ENCODE results near the gene OSMR. TPM values are rescaled to one million over a fixed set of nuclear protein-coding genes. Genes with fewer than 3 reads are reported as not detected.

Gene OSMR
- total and polyA plus RNA-seq, 2 donors from 2014 or later = 12.9 to 118 TPM

- peak overlapping the region; percentile 8 to 45 for H3K27ac ChIP-seq (ENCODE audit: low read depth in 2 of 2, low read length in 2 of 2)
- no peaks in the 10 kb centered on the region for H3K9me3 ChIP-seq (ENCODE audit: control insufficient read depth in 2 of 3, insufficient read depth in 1 of 3, low read length in 3 of 3)
- no peaks in the 10 kb centered on the region for H3K36me3 ChIP-seq (ENCODE audit: control insufficient read depth in 2 of 3, insufficient read depth in 3 of 3, low read length in 3 of 3)
- intact Hi-C loops (cut with DNase I) = no loop called here
- FAIRE-seq = no peak
- H3K4me1 ChIP-seq (ENCODE audit: control insufficient read depth in 2 of 3, insufficient read depth in 2 of 3, low read depth in 1 of 3, low read length in 3 of 3) = no peaks in the 10 kb centered on the region
- H3K4me3 ChIP-seq (ENCODE audit: low read length in 3 of 3) = no peak overlapping the region
- DNase-seq = peak in 4 of 5 donors; percentile 43 to 80 (median 64)
- no peak overlapping the region for H3K9ac ChIP-seq (ENCODE audit: low read length in 3 of 3)
- TF ChIP-seq, protein P1, sequence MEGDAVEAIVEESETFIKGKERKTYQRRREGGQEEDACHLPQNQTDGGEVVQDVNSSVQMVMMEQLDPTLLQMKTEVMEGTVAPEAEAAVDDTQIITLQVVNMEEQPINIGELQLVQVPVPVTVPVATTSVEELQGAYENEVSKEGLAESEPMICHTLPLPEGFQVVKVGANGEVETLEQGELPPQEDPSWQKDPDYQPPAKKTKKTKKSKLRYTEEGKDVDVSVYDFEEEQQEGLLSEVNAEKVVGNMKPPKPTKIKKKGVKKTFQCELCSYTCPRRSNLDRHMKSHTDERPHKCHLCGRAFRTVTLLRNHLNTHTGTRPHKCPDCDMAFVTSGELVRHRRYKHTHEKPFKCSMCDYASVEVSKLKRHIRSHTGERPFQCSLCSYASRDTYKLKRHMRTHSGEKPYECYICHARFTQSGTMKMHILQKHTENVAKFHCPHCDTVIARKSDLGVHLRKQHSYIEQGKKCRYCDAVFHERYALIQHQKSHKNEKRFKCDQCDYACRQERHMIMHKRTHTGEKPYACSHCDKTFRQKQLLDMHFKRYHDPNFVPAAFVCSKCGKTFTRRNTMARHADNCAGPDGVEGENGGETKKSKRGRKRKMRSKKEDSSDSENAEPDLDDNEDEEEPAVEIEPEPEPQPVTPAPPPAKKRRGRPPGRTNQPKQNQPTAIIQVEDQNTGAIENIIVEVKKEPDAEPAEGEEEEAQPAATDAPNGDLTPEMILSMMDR (IDR thresholded peaks at IDR 0.05; ENCODE audit: borderline replicate concordance, extremely low read depth, insufficient read depth) = no peak
- no peaks in the 10 kb centered on the region for H3K27me3 ChIP-seq (ENCODE audit: control insufficient read depth, insufficient read depth, low read length)
These were observed 29.5 kb upstream of the OSMR start for GRCh38 chr5:38816083-38817030.

- Histone ChIP-seq H3K4me1 (ENCODE audit: control insufficient read depth in 2 of 3, insufficient read depth in 2 of 3, low read depth in 1 of 3, low read length in 3 of 3) (no peaks in the 10 kb centered on the region), H3K9ac (ENCODE audit: low read length in 3 of 3) (no peak overlapping the region), H3K27ac (ENCODE audit: low read depth in 2 of 2, low read length in 2 of 2) (no peak overlapping the region), H3K27me3 (ENCODE audit: control insufficient read depth, insufficient read depth, low read length) (no peaks in the 10 kb centered on the region), H3K4me3 (ENCODE audit: low read length in 3 of 3) (no peak overlapping the region), H3K36me3 (ENCODE audit: control insufficient read depth in 2 of 3, insufficient read depth in 3 of 3, low read length in 3 of 3) (peaks cover 0 to 3% (median 2%) of the 10 kb centered on the region in 3 donors), H3K9me3 (ENCODE audit: control insufficient read depth in 2 of 3, insufficient read depth in 1 of 3, low read length in 3 of 3) (no peaks in the 10 kb centered on the region)
- TF ChIP-seq, protein P1 (IDR thresholded peaks at IDR 0.05; ENCODE audit: borderline replicate concordance, extremely low read depth, insufficient read depth) = no peak
- intact Hi-C loops (cut with DNase I) = no loop called here
- no peak for FAIRE-seq
- DNase-seq = no peak
These were observed 24.1 kb upstream of the OSMR start for GRCh38 chr5:38821679-38822078.

DNA sequence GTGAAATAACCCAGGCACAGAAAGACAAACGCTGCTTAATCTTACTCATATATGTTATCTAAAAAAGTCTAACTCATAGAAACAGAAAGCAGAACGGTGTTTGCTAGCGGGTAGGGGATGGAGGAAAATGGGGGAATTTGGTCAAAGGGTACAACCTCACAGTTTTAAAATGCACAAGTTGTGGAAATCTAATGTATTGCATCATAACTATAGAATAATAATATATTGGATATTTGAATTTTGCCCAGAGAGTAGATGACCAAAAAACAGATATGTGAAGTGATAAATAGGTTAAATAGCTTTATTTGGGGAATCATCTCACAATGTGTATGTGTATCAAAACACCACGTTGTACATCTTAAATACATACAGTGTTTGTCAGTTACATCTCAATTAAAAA lies 22.3 kb upstream of the OSMR start:
- H3K27ac ChIP-seq (ENCODE audit: low read depth in 2 of 2, low read length in 2 of 2) = no peak overlapping the region
- FAIRE-seq (no peak), DNase-seq (no peak)
- TF ChIP-seq, protein P1 (IDR thresholded peaks at IDR 0.05; ENCODE audit: borderline replicate concordance, extremely low read depth, insufficient read depth) = no peak
- no peak overlapping the region for H3K4me3 ChIP-seq (ENCODE audit: low read length in 3 of 3)
- intact Hi-C loops (cut with DNase I) = no loop called here
- no peaks in the 10 kb centered on the region for H3K4me1 ChIP-seq (ENCODE audit: control insufficient read depth in 2 of 3, insufficient read depth in 2 of 3, low read depth in 1 of 3, low read length in 3 of 3)
- no peaks in the 10 kb centered on the region for H3K9me3 ChIP-seq (ENCODE audit: control insufficient read depth in 2 of 3, insufficient read depth in 1 of 3, low read length in 3 of 3)
- H3K9ac ChIP-seq (ENCODE audit: low read length in 3 of 3) = no peak overlapping the region
- peaks cover 0 to 5% (median 2%) of the 10 kb centered on the region in 3 donors for H3K36me3 ChIP-seq (ENCODE audit: control insufficient read depth in 2 of 3, insufficient read depth in 3 of 3, low read length in 3 of 3)
- H3K27me3 ChIP-seq (ENCODE audit: control insufficient read depth, insufficient read depth, low read length) = no peaks in the 10 kb centered on the region
